Gastrocnemius medialis (tissue), 4 donors: Measurements from ENCODE around the gene PTPRN2. TPM values are rescaled to one million over a fixed set of nuclear protein-coding genes. Genes with fewer than 3 reads are reported as not detected.

Source experiments
- ATAC-seq, 2 donors: fragments of 150-250 bp; one replicate each; pipeline ENCODE4 v1.9.1; 2016
- DNase-seq, 2 donors: peaks; one replicate each; pipeline ENCODE4 v3.0.0-alpha.2; 2019
- H3K27ac ChIP-seq, 4 donors: fragments of 200-600 bp; sonication (generic); 1 replicate in 1 of 4; 2 replicates in 3 of 4; pipeline ENCODE4 v1.5.1; 2016 to 2018; ENCODE audit warnings: mild to moderate bottlenecking in 2 of 4, moderate library complexity in 1 of 4
- H3K27me3 ChIP-seq, 3 donors: fragments of 200-600 bp; sonication (generic) in 2 of 3; 1 replicate in 1 of 3; 2 replicates in 2 of 3; pipeline versions ENCODE4 v1.5.1 to v1.6.0; 2016 to 2019; ENCODE audit warnings: mild to moderate bottlenecking in 1 of 3, moderate library complexity in 1 of 3
- H3K36me3 ChIP-seq, 2 donors: fragments of 200-600 bp; sonication (generic) in 1 of 2; one replicate each; pipeline ENCODE4 v1.5.1; 2017 to 2018
- H3K4me1 ChIP-seq, 2 donors: fragments of 200-600 bp; sonication (generic) in 1 of 2; one replicate each; pipeline ENCODE4 v1.5.1; 2016 to 2017; ENCODE audit warnings: mild to moderate bottlenecking in 2 of 2
- H3K4me3 ChIP-seq, 4 donors: fragments of 200-600 bp; sonication (generic) in 3 of 4; 1 replicate in 1 of 4; 2 replicates in 3 of 4; pipeline ENCODE4 v1.5.1; 2016 to 2019; ENCODE audit warnings: mild to moderate bottlenecking in 2 of 4
- H3K9me3 ChIP-seq, 3 donors: fragments of 200-600 bp; sonication (generic) in 2 of 3; 1 replicate in 1 of 3; 2 replicates in 2 of 3; pipeline ENCODE4 v1.5.1; 2016 to 2019
- POLR2A ChIP-seq, 2 donors: fragments of 450-650 bp; IDR thresholded peaks; one replicate each; pipeline ENCODE4 v1.6.1; 2017; ENCODE audit warnings: antibody characterized with exemption in 2 of 2, mild to moderate bottlenecking in 2 of 2, moderate library complexity in 2 of 2
- in situ Hi-C, 4 donors: fragments of 200-750 bp; cut with MboI; loops; one replicate each; pipeline versions ENCODE4 v1.15.0 to v1.8.0; 2017; ENCODE audit warnings: low sequenced_read_pairs in 4 of 4
- intact Hi-C: fragments of 100-400 bp; cut with DNase I; formaldehyde crosslinking; loops from one replicate; pipeline ENCODE4 v1.15.1; 2023; ENCODE audit warnings: low total_unique reads
- total RNA-seq, 4 donors: library from RNA; depleted of rRNA; stranded (reverse); fragments of >200 nt; gene quantifications; one replicate each; pipeline versions ENCODE4 v1.1.0 to v1.2.3, GENCODE V29; 2016
- TF ChIP-seq, protein P1 (sequence below), 5 experiments: fragments of 450-650 bp in 3 of 5; fragments of 200-600 bp in 2 of 5; sonication (generic) in 2 of 5; IDR thresholded peaks in 4 of 5; conservative IDR thresholded peaks in 1 of 5; 1 replicate in 4 of 5; 2 replicates in 1 of 5; pipeline ENCODE4 v1.5.1; 2016 to 2019; ENCODE audit warnings: antibody characterized with exemption in 5 of 5, mild to moderate bottlenecking in 3 of 5, moderate library complexity in 3 of 5

The PTPRN2 gene
- total RNA-seq, 4 donors from 2014 or later: 0.66 to 0.85 (median 0.81) TPM

DNA sequence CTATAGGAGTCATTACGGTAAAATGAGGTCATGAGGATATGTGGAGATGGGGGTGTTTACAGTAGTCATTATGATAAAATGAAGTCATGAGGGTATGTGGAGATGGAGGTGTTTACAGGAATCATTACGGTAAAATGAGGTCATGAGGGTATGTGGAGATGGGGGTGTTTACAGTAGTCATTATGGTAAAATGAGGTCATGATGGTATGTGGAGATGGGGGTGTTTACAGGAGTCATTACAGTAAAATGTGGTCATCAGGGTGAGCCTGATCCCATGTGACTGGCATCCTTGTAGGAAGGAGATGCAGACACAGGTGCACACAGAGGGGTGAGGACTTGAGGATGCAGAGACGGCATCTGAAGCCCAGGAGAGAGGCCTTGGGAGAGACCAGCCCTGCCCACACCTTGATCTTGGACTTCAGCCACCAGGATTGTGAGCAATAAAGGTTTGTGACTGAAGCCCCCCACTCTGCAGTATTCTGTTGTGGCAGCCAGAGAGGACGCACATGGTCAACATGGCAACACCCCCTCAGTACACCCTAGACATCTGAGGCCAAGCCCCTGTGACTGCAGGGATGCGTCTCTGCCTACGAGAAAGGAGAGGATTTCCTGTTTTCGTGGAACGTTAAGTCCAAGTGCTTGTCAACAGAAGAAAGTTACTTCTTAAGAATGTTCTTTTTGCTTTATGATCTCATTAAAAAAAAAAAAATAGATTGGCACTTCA is 706.4 kb downstream of the PTPRN2 start:
- TF ChIP-seq POLR2A (IDR thresholded peaks at IDR 0.05): no peak
- TF ChIP-seq, protein P1, sequence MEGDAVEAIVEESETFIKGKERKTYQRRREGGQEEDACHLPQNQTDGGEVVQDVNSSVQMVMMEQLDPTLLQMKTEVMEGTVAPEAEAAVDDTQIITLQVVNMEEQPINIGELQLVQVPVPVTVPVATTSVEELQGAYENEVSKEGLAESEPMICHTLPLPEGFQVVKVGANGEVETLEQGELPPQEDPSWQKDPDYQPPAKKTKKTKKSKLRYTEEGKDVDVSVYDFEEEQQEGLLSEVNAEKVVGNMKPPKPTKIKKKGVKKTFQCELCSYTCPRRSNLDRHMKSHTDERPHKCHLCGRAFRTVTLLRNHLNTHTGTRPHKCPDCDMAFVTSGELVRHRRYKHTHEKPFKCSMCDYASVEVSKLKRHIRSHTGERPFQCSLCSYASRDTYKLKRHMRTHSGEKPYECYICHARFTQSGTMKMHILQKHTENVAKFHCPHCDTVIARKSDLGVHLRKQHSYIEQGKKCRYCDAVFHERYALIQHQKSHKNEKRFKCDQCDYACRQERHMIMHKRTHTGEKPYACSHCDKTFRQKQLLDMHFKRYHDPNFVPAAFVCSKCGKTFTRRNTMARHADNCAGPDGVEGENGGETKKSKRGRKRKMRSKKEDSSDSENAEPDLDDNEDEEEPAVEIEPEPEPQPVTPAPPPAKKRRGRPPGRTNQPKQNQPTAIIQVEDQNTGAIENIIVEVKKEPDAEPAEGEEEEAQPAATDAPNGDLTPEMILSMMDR (IDR thresholded peaks at IDR 0.05 in 4 of 5, conservative IDR thresholded peaks at IDR 0.05 in 1 of 5): no peak
- Histone ChIP-seq H3K4me1 (no peaks in the 10 kb centered on the region), H3K4me3 (no peak overlapping the region), H3K27me3 (no peaks in the 10 kb centered on the region), H3K9me3 (no peaks in the 10 kb centered on the region), H3K36me3 (no peaks in the 10 kb centered on the region), H3K27ac (no peak overlapping the region)
- no peak for DNase-seq
- in situ Hi-C loops (no loop called here), intact Hi-C loops (no loop called here)
- ATAC-seq: no peak

DNA sequence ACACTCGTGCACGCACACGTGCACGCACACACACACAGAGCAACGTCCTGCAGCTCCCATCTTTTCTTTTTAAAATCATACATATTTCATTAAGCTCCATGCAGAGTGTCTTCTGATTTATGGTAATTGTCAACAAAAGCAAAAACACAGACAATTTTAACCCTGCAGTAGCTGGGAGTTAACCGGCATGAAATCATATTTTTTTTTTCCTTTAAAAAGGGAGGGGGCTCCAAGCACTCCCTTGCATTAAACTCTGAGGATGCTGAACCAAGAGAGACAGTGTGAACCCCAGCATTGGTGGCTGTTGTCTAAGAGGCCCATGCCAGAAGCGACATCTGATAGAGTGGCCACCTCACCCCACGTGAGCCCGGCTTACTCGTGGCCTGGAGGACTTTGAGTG is 708.2 kb downstream of the PTPRN2 start:
- ATAC-seq (no peak), DNase-seq (no peak)
- in situ Hi-C loops (no loop called here), intact Hi-C loops (no loop called here)
- Histone ChIP-seq H3K36me3 (no peaks in the 10 kb centered on the region), H3K27me3 (no peaks in the 10 kb centered on the region), H3K4me3 (no peak overlapping the region), H3K4me1 (no peaks in the 10 kb centered on the region), H3K27ac (no peak overlapping the region), H3K9me3 (no peaks in the 10 kb centered on the region)
- no peak for TF ChIP-seq POLR2A (IDR thresholded peaks at IDR 0.05)
- TF ChIP-seq, protein P1 (IDR thresholded peaks at IDR 0.05 in 4 of 5, conservative IDR thresholded peaks at IDR 0.05 in 1 of 5): no peak

DNA sequence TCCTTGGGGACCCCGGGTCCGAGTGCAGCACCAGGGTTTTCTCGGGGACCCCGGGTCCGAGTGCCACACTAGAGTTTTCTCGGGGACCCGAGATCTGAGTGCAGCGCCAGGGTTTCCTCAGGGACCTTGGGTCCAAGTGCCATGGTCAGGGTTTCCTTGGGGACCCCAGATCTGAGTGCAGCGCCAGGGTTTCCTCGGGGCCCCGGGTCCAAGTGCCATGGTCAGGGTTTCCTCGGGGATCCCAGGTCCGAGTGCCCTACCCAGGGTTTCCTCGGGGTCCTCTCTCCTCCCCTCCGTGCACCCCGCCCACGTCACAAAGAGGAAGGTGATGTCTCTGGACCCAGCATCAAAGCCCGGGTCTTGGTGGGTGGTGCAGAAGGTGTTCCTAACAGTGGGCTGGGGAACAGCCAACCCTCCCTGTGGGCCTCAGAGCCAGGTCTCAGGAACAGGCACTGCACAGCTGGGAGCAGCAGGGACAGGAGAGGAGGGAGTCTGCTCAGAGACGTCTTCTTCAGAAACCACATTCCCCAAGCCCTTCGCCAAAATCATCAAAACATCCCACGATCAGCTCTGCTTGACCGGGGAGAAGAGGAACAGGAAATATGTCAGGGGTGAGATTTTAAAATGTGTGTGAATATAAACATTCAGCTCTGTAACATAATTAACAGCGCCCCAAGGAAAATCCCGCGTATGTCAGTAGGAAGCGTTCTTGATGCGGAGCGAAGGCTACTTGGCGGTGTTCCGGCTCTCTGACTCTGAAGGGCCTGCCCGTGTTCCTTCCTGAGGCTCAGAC is 710.1 kb downstream of the PTPRN2 start:
- Histone ChIP-seq H3K4me3 (no peak overlapping the region), H3K36me3 (no peaks in the 10 kb centered on the region), H3K27me3 (no peaks in the 10 kb centered on the region), H3K4me1 (no peaks in the 10 kb centered on the region), H3K27ac (no peak overlapping the region), H3K9me3 (no peaks in the 10 kb centered on the region)
- DNase-seq (no peak), ATAC-seq (no peak)
- in situ Hi-C loops: no loop called here
- intact Hi-C loops: no loop called here
- TF ChIP-seq, protein P1 (IDR thresholded peaks at IDR 0.05 in 4 of 5, conservative IDR thresholded peaks at IDR 0.05 in 1 of 5): no peak
- no peak for TF ChIP-seq POLR2A (IDR thresholded peaks at IDR 0.05)

DNA sequence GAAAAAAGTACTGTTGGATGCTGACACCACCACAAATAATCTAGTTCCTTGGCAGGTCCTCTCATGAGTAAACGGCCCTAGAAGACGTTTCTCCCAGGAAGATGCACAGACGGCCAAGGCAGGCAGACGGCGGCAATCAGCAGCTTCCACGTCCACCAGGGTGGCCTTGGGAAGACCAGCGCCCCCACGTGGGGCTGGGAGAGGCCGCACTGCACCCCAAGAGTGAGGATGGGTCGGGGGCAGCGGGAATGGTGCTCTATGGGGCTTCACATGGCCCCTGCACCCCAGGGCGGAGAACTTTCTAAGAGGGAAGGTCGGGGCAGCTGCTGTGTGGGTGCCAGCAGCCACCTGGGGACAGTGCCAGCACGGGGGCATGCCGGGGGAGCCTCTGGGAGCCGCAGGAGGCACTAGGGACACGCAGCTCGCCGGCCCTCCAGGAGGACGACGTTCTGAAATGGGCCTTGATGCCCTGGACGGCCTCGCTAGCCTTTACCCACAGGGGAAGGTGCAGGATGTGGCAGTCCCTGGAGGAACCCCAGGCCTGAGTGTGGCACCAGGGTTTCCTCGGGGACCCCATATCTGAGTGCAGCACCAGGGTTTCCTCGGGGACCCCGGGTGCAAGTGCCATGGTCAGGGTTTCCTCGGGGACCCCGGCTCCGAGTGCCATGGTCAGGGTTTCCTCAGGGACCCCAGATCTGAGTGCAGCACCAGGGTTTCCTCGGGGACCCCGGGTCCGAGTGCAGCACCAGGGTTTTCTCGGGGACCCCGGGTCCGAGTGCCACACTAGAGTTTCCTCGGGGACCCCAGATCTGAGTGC is 710.9 kb downstream of the PTPRN2 start:
- Histone ChIP-seq H3K4me3 (no peak overlapping the region), H3K36me3 (no peaks in the 10 kb centered on the region), H3K27me3 (no peaks in the 10 kb centered on the region), H3K9me3 (no peaks in the 10 kb centered on the region), H3K4me1 (no peaks in the 10 kb centered on the region), H3K27ac (no peak overlapping the region)
- intact Hi-C loops (no loop called here), in situ Hi-C loops (no loop called here)
- ATAC-seq: no peak
- TF ChIP-seq, protein P1 (IDR thresholded peaks at IDR 0.05 in 4 of 5, conservative IDR thresholded peaks at IDR 0.05 in 1 of 5): no peak
- no peak for DNase-seq
